ENCODE data around the gene TARBP2.

Gene TARBP2

GRCh38 chr12:53550595-53550994, 49.5 kb downstream of the TARBP2 start:
- H3K9ac ChIP-seq, result no peak overlapping the region
- no peaks in the 10 kb centered on the region for H3K36me3 ChIP-seq (ENCODE audit: control insufficient read depth, insufficient read depth, low read length)

GRCh38 chr12:53551889-53552291, 50.8 kb downstream of the TARBP2 start:
- Histone ChIP-seq H3K79me2 (peaks cover 5% of the 10 kb centered on the region), H3K4me1 (no peaks in the 10 kb centered on the region), H3K9ac (no peak overlapping the region), H3K9me3 (ENCODE audit: control insufficient read depth, low read length) (no peaks in the 10 kb centered on the region), H3K36me3 (ENCODE audit: control insufficient read depth, insufficient read depth, low read length) (no peaks in the 10 kb centered on the region), H3K27ac (no peak overlapping the region), H2AFZ (no peak overlapping the region), H3K4me2 (ENCODE audit: low read length) (no peak overlapping the region), H3K4me3 (ENCODE audit: low read depth, low read length) (no peak overlapping the region), H3K27me3 (ENCODE audit: control insufficient read depth, insufficient read depth, low read length) (no peaks in the 10 kb centered on the region)
- TF ChIP-seq CTCF (IDR thresholded peaks at IDR 0.05), result no peak

More at GRCh38 chr12:53550595-53550994, 49.5 kb downstream of the TARBP2 start:
- Histone ChIP-seq H3K9me3 (ENCODE audit: control insufficient read depth, low read length) (no peaks in the 10 kb centered on the region), H3K79me2 (no peaks in the 10 kb centered on the region), H3K4me3 (ENCODE audit: low read depth, low read length) (no peak overlapping the region), H2AFZ (no peak overlapping the region), H3K4me1 (no peaks in the 10 kb centered on the region), H3K27me3 (ENCODE audit: control insufficient read depth, insufficient read depth, low read length) (no peaks in the 10 kb centered on the region), H3K27ac (no peak overlapping the region), H3K4me2 (ENCODE audit: low read length) (no peak overlapping the region)
- TF ChIP-seq CTCF (IDR thresholded peaks at IDR 0.05), result no peak

GRCh38 chr12:53552361-53553327, 51.6 kb downstream of the TARBP2 start:
- Histone ChIP-seq H2AFZ (no peak overlapping the region), H3K9me3 (ENCODE audit: control insufficient read depth, low read length) (no peaks in the 10 kb centered on the region), H3K4me3 (ENCODE audit: low read depth, low read length) (no peak overlapping the region), H3K79me2 (peaks cover 5% of the 10 kb centered on the region), H3K4me2 (ENCODE audit: low read length) (no peak overlapping the region), H3K9ac (no peak overlapping the region), H3K36me3 (ENCODE audit: control insufficient read depth, insufficient read depth, low read length) (no peaks in the 10 kb centered on the region), H3K4me1 (no peaks in the 10 kb centered on the region), H3K27ac (no peak overlapping the region), H3K27me3 (ENCODE audit: control insufficient read depth, insufficient read depth, low read length) (no peaks in the 10 kb centered on the region)
- no peak for TF ChIP-seq CTCF (IDR thresholded peaks at IDR 0.05)
